ENCODE measurements around the gene SORCS3.

Gene SORCS3

GRCh38 chr10:104796823-104797222 lies 155.7 kb downstream of the SORCS3 start:
- no peaks in the 10 kb centered on the region for H3K27me3 ChIP-seq (ENCODE audit: insufficient read depth, poor library complexity, severe bottlenecking)
- H3K27ac ChIP-seq (replicated peaks), result no peak overlapping the region
- DNase-seq (ENCODE audit: low read depth in 1 of 2, low spot score in 1 of 2), result no peak
- TF ChIP-seq SPI1 (IDR thresholded peaks at IDR 0.05; ENCODE audit: borderline replicate concordance, low read depth) (no peak), CTCF (IDR thresholded peaks at IDR 0.05; ENCODE audit: insufficient read depth, low read length) (no peak), REST (IDR thresholded peaks at IDR 0.05; ENCODE audit: insufficient replicate concordance, low read depth) (no peak), POLR2AphosphoS5 (IDR thresholded peaks at IDR 0.05; ENCODE audit: low read depth) (no peak), GABPA (IDR thresholded peaks at IDR 0.05; ENCODE audit: low read depth) (no peak)
- H3K4me3 ChIP-seq (replicated peaks; ENCODE audit: insufficient read depth, low read length), result no peak overlapping the region

- H3K27me3 ChIP-seq (ENCODE audit: insufficient read depth, poor library complexity, severe bottlenecking), result no peaks in the 10 kb centered on the region
- no peak for DNase-seq (ENCODE audit: low read depth in 1 of 2, low spot score in 1 of 2)
- no peak overlapping the region for H3K27ac ChIP-seq (replicated peaks)
- H3K4me3 ChIP-seq (replicated peaks; ENCODE audit: insufficient read depth, low read length), result no peak overlapping the region
- no peak for TF ChIP-seq SPI1 (IDR thresholded peaks at IDR 0.05; ENCODE audit: borderline replicate concordance, low read depth)
- TF ChIP-seq CTCF (IDR thresholded peaks at IDR 0.05; ENCODE audit: insufficient read depth, low read length), result no peak
- no peak for TF ChIP-seq POLR2AphosphoS5 (IDR thresholded peaks at IDR 0.05; ENCODE audit: low read depth)
- TF ChIP-seq REST (IDR thresholded peaks at IDR 0.05; ENCODE audit: insufficient replicate concordance, low read depth), result no peak
- no peak for TF ChIP-seq GABPA (IDR thresholded peaks at IDR 0.05; ENCODE audit: low read depth)
Observed at GRCh38 chr10:104802941-104803340, 161.9 kb downstream of the SORCS3 start.

- DNase-seq (ENCODE audit: low read depth in 1 of 2, low spot score in 1 of 2), result no peak
- Histone ChIP-seq H3K27me3 (ENCODE audit: insufficient read depth, poor library complexity, severe bottlenecking) (no peaks in the 10 kb centered on the region), H3K27ac (replicated peaks) (no peak overlapping the region), H3K4me3 (replicated peaks; ENCODE audit: insufficient read depth, low read length) (no peak overlapping the region)
- TF ChIP-seq GABPA (IDR thresholded peaks at IDR 0.05; ENCODE audit: low read depth) (no peak), CTCF (IDR thresholded peaks at IDR 0.05; ENCODE audit: insufficient read depth, low read length) (no peak), REST (IDR thresholded peaks at IDR 0.05; ENCODE audit: insufficient replicate concordance, low read depth) (no peak), SPI1 (IDR thresholded peaks at IDR 0.05; ENCODE audit: borderline replicate concordance, low read depth) (no peak), POLR2AphosphoS5 (IDR thresholded peaks at IDR 0.05; ENCODE audit: low read depth) (no peak)
Observed at GRCh38 chr10:104804880-104805279, 163.8 kb downstream of the SORCS3 start.

Measured in HL-60 (cell line).